ENCODE results near the gene PRKRIP1. TPM values are rescaled to one million over a fixed set of nuclear protein-coding genes. Genes with fewer than 3 reads are reported as not detected.

PRKRIP1 gene
- total RNA-seq, 1 experiment from 2014 or later = 38.8 TPM

- Mint-ChIP-seq H3K4me3 (peak within 1 kb of the TSS; percentile 75 to 87), H3K27me3 (ENCODE audit: low read depth) (peaks cover 8% of the 10 kb centered on the region), H3K9me3 (no peaks in the 10 kb centered on the region), H3K4me1 (peaks cover 21% of the 10 kb centered on the region in 2 experiments), H3K27ac (peak within 1 kb of the TSS in 1 of 3 experiments; percentile 78; a peak in 2 of 7 replicates), H3K36me3 (ENCODE audit: insufficient read depth in 1 of 3, low read depth in 3 of 3) (peaks cover 0 to 14% (median 0%) of the 10 kb centered on the region in 3 experiments; a peak in 3 of 7 replicates)
- DNase-seq = peak; percentile 68
- Histone ChIP-seq H3K14ac (ENCODE audit: insufficient read depth, low read length) (peak within 1 kb of the TSS; percentile 55; the same call in 1 of the 2 replicates), H3K27ac (ENCODE audit: insufficient read length, low read depth, low read length) (no peak within 1 kb of the TSS), H3K79me2 (ENCODE audit: insufficient read depth, low read length) (no peaks in the 10 kb centered on the region), H2BK5ac (ENCODE audit: insufficient read length, low read length) (no peak within 1 kb of the TSS), H3K18ac (ENCODE audit: insufficient read length, low read depth, low read length) (peak within 1 kb of the TSS; percentile 54), H2BK20ac (ENCODE audit: low read depth, low read length, poor library complexity, severe bottlenecking) (no peak within 1 kb of the TSS), H4K20me1 (ENCODE audit: control insufficient read depth, insufficient read depth, insufficient read length) (no peaks in the 10 kb centered on the region), H4K5ac (ENCODE audit: insufficient read length, low read depth, low read length) (no peak within 1 kb of the TSS), H3K23me2 (ENCODE audit: insufficient read length, low read depth, low read length, poor library complexity, severe bottlenecking) (peaks cover 9% of the 10 kb centered on the region), H3K9ac (ENCODE audit: extremely low read depth, insufficient read length, low read length) (peak within 1 kb of the TSS; percentile 21), H3K4me2 (ENCODE audit: insufficient read depth, insufficient read length, low read length) (peak within 1 kb of the TSS; percentile 40), H3K9me3 (ENCODE audit: control insufficient read depth, low read depth, low read length) (no peaks in the 10 kb centered on the region), H2BK120ac (ENCODE audit: low read depth, low read length, poor library complexity, severe bottlenecking) (no peak within 1 kb of the TSS), H3K27me3 (ENCODE audit: insufficient read depth, low read length) (no peaks in the 10 kb centered on the region), H2AK5ac (ENCODE audit: insufficient read length, low read length) (no peak within 1 kb of the TSS), H3K23ac (ENCODE audit: insufficient read length, low read depth, low read length) (no peak within 1 kb of the TSS), H3T11ph (ENCODE audit: low read length) (no peak within 1 kb of the TSS), H2BK12ac (ENCODE audit: insufficient read length, low read depth, low read length) (no peak within 1 kb of the TSS), H4K8ac (replicated peaks; ENCODE audit: insufficient read length, low read depth, low read length) (no peak within 1 kb of the TSS), H3K56ac (ENCODE audit: insufficient read length, low read depth, low read length) (no peak within 1 kb of the TSS), H3K4ac (ENCODE audit: low read depth, low read length) (no peak within 1 kb of the TSS), H2BK15ac (ENCODE audit: low read depth, low read length) (no peak within 1 kb of the TSS), H4K91ac (ENCODE audit: insufficient read length, low read depth, low read length) (no peak within 1 kb of the TSS), H3K4me1 (ENCODE audit: insufficient read depth, low read length) (no peaks in the 10 kb centered on the region; the same call in 1 of the 2 replicates), H3K79me1 (ENCODE audit: insufficient read depth, low read depth, low read length, poor library complexity, severe bottlenecking) (no peaks in the 10 kb centered on the region), H2AFZ (ENCODE audit: low read length) (no peak within 1 kb of the TSS)
- WGBS (ENCODE audit: extremely low coverage, insufficient read length, low lambda C conversion rate) = no CpG with 5 or more reads among the region's 90 CpGs
- TF ChIP-seq CTCF (conservative IDR thresholded peaks at IDR 0.05) = no peak
Measured at GRCh38 chr7:102433219-102434038, 37.3 kb downstream of the PRKRIP1 start, which contains the start of gene ORAI2. Gene ORAI2, plus strand, starts transcription at chr7:102433575. Its CDS starts 5,382 bp downstream, at chr7:102438957.

Data from H9 (cell line).